Stomach (tissue), 4 donors: ENCODE measurements around the gene UBE2D2.
"Not testable (repeated sequence)": the region's sequence is repeated elsewhere in the genome, so short reads cannot be mapped to it uniquely, and the experiment has no call there.

Experiments used
- EP300 ChIP-seq: sonication (generic); formaldehyde crosslinking; IDR thresholded peaks from one replicate; pipeline ENCODE4 v1.6.1; 2017; ENCODE audit warnings: antibody characterized with exemption
- POLR2AphosphoS5 ChIP-seq, 3 donors: sonication (generic); formaldehyde crosslinking; IDR thresholded peaks; one replicate each; pipeline ENCODE4 v1.6.1; 2016; ENCODE audit warnings: antibody characterized with exemption in 3 of 3
- TF ChIP-seq, protein P1 (sequence below), 7 experiments: fragments of 450-650 bp in 4 of 7; fragments of 200-600 bp in 3 of 7; sonication (generic) in 3 of 7; IDR thresholded peaks; one replicate each; pipeline ENCODE4 v1.5.1; 2016 to 2019; ENCODE audit warnings: antibody characterized with exemption in 7 of 7, control low read depth in 2 of 7, mild to moderate bottlenecking in 1 of 7

DNA sequence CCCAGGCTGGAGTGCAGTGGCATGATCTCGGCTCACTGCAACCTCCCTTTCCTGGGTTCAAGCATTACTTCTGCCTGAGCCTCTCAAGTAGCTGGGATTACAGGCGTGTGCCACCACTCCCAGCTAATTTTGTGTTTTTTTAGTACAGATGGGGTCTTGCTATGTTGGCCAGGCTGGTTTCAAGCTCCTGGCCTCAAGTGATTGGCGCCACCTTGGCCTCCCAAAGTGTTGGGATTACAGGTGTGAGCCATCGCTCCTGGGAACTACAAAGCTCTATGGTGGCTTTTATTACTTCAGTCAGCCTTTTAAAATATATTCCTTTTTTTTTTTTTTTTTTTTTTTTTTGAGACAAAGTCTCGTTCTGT lies 37.4 kb downstream of the UBE2D2 start:
- TF ChIP-seq, protein P1, sequence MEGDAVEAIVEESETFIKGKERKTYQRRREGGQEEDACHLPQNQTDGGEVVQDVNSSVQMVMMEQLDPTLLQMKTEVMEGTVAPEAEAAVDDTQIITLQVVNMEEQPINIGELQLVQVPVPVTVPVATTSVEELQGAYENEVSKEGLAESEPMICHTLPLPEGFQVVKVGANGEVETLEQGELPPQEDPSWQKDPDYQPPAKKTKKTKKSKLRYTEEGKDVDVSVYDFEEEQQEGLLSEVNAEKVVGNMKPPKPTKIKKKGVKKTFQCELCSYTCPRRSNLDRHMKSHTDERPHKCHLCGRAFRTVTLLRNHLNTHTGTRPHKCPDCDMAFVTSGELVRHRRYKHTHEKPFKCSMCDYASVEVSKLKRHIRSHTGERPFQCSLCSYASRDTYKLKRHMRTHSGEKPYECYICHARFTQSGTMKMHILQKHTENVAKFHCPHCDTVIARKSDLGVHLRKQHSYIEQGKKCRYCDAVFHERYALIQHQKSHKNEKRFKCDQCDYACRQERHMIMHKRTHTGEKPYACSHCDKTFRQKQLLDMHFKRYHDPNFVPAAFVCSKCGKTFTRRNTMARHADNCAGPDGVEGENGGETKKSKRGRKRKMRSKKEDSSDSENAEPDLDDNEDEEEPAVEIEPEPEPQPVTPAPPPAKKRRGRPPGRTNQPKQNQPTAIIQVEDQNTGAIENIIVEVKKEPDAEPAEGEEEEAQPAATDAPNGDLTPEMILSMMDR (IDR thresholded peaks at IDR 0.05), result not testable (repeated sequence)
- TF ChIP-seq POLR2AphosphoS5 (IDR thresholded peaks at IDR 0.05); EP300: not testable (repeated sequence)
